OCI-LY3 (cell line): ENCODE measurements around the gene AIPL1.

Source experiments
- H2AFZ ChIP-seq: fragments of 200-600, 300-600 bp; shearing (Covaris generic); 2 replicates; pipeline ENCODE4 v1.6.0; 2014; ENCODE audit warnings: antibody characterized with exemption, low read depth, low read length
- H3K27ac ChIP-seq: fragments of 200-600, 300-600 bp; sonication (generic); 2 replicates; pipeline ENCODE4 v1.5.1; 2014; ENCODE audit warnings: mild to moderate bottlenecking, low read length, moderate library complexity, mixed read lengths
- H3K27me3 ChIP-seq: fragments of 200-600, 300-600 bp; sonication (generic); 2 replicates; pipeline ENCODE4 v1.6.1; 2014; ENCODE audit warnings: low read depth, low read length, mixed read lengths
- H3K36me3 ChIP-seq: fragments of 200-600, 300-600 bp; sonication (generic); replicated peaks from 2 replicates; pipeline ENCODE3; 2014; ENCODE audit warnings: low read depth, low read length, mixed read lengths
- H3K4me1 ChIP-seq: fragments of 300-600, 200-600 bp; sonication (generic); 2 replicates; pipeline ENCODE4 v1.6.1; 2014; ENCODE audit warnings: low read length, mixed read lengths
- H3K4me2 ChIP-seq: fragments of 200-600, 300-600 bp; sonication (generic); 2 replicates; pipeline ENCODE4 v1.6.1; 2014; ENCODE audit warnings: low read length, mixed read lengths
- H3K4me3 ChIP-seq: fragments of 300-600, 200-600 bp; sonication (generic); 2 replicates; pipeline ENCODE4 v1.5.1; 2014; ENCODE audit warnings: antibody characterized with exemption, mild to moderate bottlenecking, low read length, moderate library complexity
- H3K79me2 ChIP-seq: fragments of 300-600, 200-600 bp; shearing (Covaris generic); 2 replicates; pipeline ENCODE4 v1.6.1; 2014; ENCODE audit warnings: mild to moderate bottlenecking, low read length, mixed read lengths
- H3K9ac ChIP-seq: fragments of 300-600, 200-600 bp; shearing (Covaris generic); 2 replicates; pipeline ENCODE4 v1.6.0; 2014; ENCODE audit warnings: mild to moderate bottlenecking, low read length, moderate library complexity
- H3K9me3 ChIP-seq: fragments of 200-600, 300-600 bp; shearing (Covaris generic); 2 replicates; pipeline ENCODE4 v1.6.1; 2014; ENCODE audit warnings: low read length, mixed read lengths; ENCODE audit not compliant: insufficient read depth
- H4K20me1 ChIP-seq: fragments of 200-600, 300-600 bp; sonication (generic); 2 replicates; pipeline ENCODE4 v1.6.1; 2016; ENCODE audit warnings: low read length, mixed read lengths; ENCODE audit not compliant: insufficient read depth
- CTCF ChIP-seq: fragments of 200-600, 300-600 bp; sonication (generic); IDR thresholded peaks from 2 replicates; pipeline ENCODE4 v1.5.1; 2014; ENCODE audit warnings: antibody characterized with exemption, low read length, low read depth
- EZH2phosphoT487 ChIP-seq: fragments of 200-600 bp; shearing (Covaris generic); IDR thresholded peaks from 2 replicates; pipeline ENCODE4 v1.6.1; 2018; ENCODE audit warnings: antibody characterized with exemption, mixed run types, low read depth

The AIPL1 gene

GRCh38 chr17:6467567-6467966, 32.6 kb upstream of the AIPL1 start:
- H4K20me1 ChIP-seq, result no peaks in the 10 kb centered on the region
- H3K4me2 ChIP-seq, result no peak overlapping the region
- no peak overlapping the region for H3K27ac ChIP-seq
- no peak overlapping the region for H2AFZ ChIP-seq
- no peaks in the 10 kb centered on the region for H3K4me1 ChIP-seq
- no peak for TF ChIP-seq EZH2phosphoT487
- no peak for TF ChIP-seq CTCF
- no peaks in the 10 kb centered on the region for H3K9me3 ChIP-seq
- no peaks in the 10 kb centered on the region for H3K79me2 ChIP-seq
- H3K9ac ChIP-seq, result no peak overlapping the region
- no peaks in the 10 kb centered on the region for H3K36me3 ChIP-seq
- no peak overlapping the region for H3K4me3 ChIP-seq
- no peaks in the 10 kb centered on the region for H3K27me3 ChIP-seq

GRCh38 chr17:6465206-6466003, 30.5 kb upstream of the AIPL1 start:
- H3K27me3 ChIP-seq, result no peaks in the 10 kb centered on the region
- no peak overlapping the region for H3K9ac ChIP-seq
- no peaks in the 10 kb centered on the region for H3K36me3 ChIP-seq
- H3K4me1 ChIP-seq, result no peaks in the 10 kb centered on the region
- TF ChIP-seq EZH2phosphoT487 (no peak), CTCF (no peak)
- H3K79me2 ChIP-seq, result no peaks in the 10 kb centered on the region
- no peak overlapping the region for H3K4me3 ChIP-seq
- H2AFZ ChIP-seq, result no peak overlapping the region
- H3K9me3 ChIP-seq, result no peaks in the 10 kb centered on the region
- H3K27ac ChIP-seq, result no peak overlapping the region
- no peaks in the 10 kb centered on the region for H4K20me1 ChIP-seq
- no peak overlapping the region for H3K4me2 ChIP-seq

- H3K27ac ChIP-seq, result no peak overlapping the region
- no peak overlapping the region for H3K4me2 ChIP-seq
- TF ChIP-seq CTCF, result no peak
- TF ChIP-seq EZH2phosphoT487, result no peak
- H3K4me3 ChIP-seq, result no peak overlapping the region
- no peaks in the 10 kb centered on the region for H3K36me3 ChIP-seq
- no peaks in the 10 kb centered on the region for H3K9me3 ChIP-seq
- H4K20me1 ChIP-seq, result no peaks in the 10 kb centered on the region
- H3K4me1 ChIP-seq, result no peaks in the 10 kb centered on the region
- no peaks in the 10 kb centered on the region for H3K79me2 ChIP-seq
- H2AFZ ChIP-seq, result no peak overlapping the region
- H3K9ac ChIP-seq, result no peak overlapping the region
- H3K27me3 ChIP-seq, result no peaks in the 10 kb centered on the region
These were observed 29.6 kb upstream of the AIPL1 start for GRCh38 chr17:6464446-6465041.

GRCh38 chr17:6463616-6464445, 28.9 kb upstream of the AIPL1 start:
- Histone ChIP-seq H3K9me3 (no peaks in the 10 kb centered on the region), H3K4me1 (no peaks in the 10 kb centered on the region), H3K27ac (no peak overlapping the region), H3K9ac (no peak overlapping the region), H3K79me2 (no peaks in the 10 kb centered on the region), H3K27me3 (no peaks in the 10 kb centered on the region), H3K4me3 (no peak overlapping the region), H2AFZ (no peak overlapping the region), H4K20me1 (no peaks in the 10 kb centered on the region), H3K4me2 (no peak overlapping the region), H3K36me3 (no peaks in the 10 kb centered on the region)
- no peak for TF ChIP-seq EZH2phosphoT487
- TF ChIP-seq CTCF, result no peak
